GM23338 (cell line): Measurements from ENCODE around the gene RAB30. TPM values are rescaled to one million over a fixed set of nuclear protein-coding genes. Genes with fewer than 3 reads are reported as not detected.

ENCODE experiments used
- ATAC-seq: fragments of 200-7000 bp; cut with Tn5 transposase; 3 replicates; pipeline ENCODE4 v1.9.1; 2020
- DNase-seq: peaks from one replicate; pipeline ENCODE4 v3.0.0-alpha.2; 2015; ENCODE audit warnings: low spot score
- H2AFZ ChIP-seq: fragments of 200-600 bp; sonication (generic); 2 replicates; pipeline ENCODE4 v1.8.0; 2016; ENCODE audit warnings: antibody characterized with exemption, mild to moderate bottlenecking, moderate library complexity
- H3F3A ChIP-seq: fragments of 200-600 bp; sonication (generic); replicated peaks from 2 replicates; pipeline ENCODE4 v1.8.0; 2017; ENCODE audit warnings: antibody characterized with exemption, mixed run types, low read depth
- H3K27ac ChIP-seq: fragments of 200-600 bp; sonication (generic); 2 replicates; pipeline ENCODE4 v1.6.1; 2016; ENCODE audit warnings: low read depth
- H3K27me3 ChIP-seq: fragments of 200-600 bp; sonication (generic); 2 replicates; pipeline ENCODE4 v1.8.0; 2016; ENCODE audit warnings: mild to moderate bottlenecking, mixed run types, moderate library complexity; ENCODE audit not compliant: insufficient read depth
- H3K36me3 ChIP-seq: fragments of 200-600 bp; sonication (generic); 2 replicates; pipeline ENCODE4 v1.8.0; 2016; ENCODE audit warnings: mild to moderate bottlenecking; ENCODE audit not compliant: insufficient read depth
- H3K4me1 ChIP-seq: fragments of 200-600 bp; sonication (generic); 2 replicates; pipeline ENCODE4 v1.8.0; 2016; ENCODE audit warnings: mild to moderate bottlenecking, moderate library complexity; ENCODE audit not compliant: insufficient read depth
- H3K4me2 ChIP-seq: fragments of 200-600 bp; sonication (generic); 2 replicates; pipeline ENCODE4 v1.7.1; 2017; ENCODE audit warnings: mixed run types
- H3K4me3 ChIP-seq: fragments of 200-600 bp; sonication (generic); 2 replicates; pipeline ENCODE4 v1.6.1; 2016; ENCODE audit warnings: mixed run types
- H3K79me2 ChIP-seq: fragments of 200-600 bp; sonication (generic); replicated peaks from 2 replicates; pipeline ENCODE4 v1.8.0; 2017; ENCODE audit warnings: mild to moderate bottlenecking; ENCODE audit not compliant: insufficient read depth
- H3K9me2 ChIP-seq: fragments of 200-600 bp; sonication (generic); 2 replicates; pipeline ENCODE4 v1.8.0; 2017; ENCODE audit not compliant: insufficient read depth
- H4K20me1 ChIP-seq: fragments of 200-600 bp; sonication (generic); replicated peaks from 2 replicates; pipeline ENCODE4 v1.8.0; 2017; ENCODE audit warnings: mild to moderate bottlenecking; ENCODE audit not compliant: insufficient read depth
- H3K27ac Mint-ChIP-seq: 2 replicates; pipeline ENCODE4 v1.8.0; 2020; ENCODE audit warnings: inconsistent platforms, mild to moderate bottlenecking, moderate library complexity, mixed read lengths
- H3K27me3 Mint-ChIP-seq: 3 replicates; pipeline ENCODE4 v1.8.0; 2022; ENCODE audit warnings: low read depth, mild to moderate bottlenecking, moderate library complexity, mixed read lengths, inconsistent platforms; ENCODE audit not compliant: insufficient read depth, poor library complexity
- H3K36me3 Mint-ChIP-seq: 3 replicates; pipeline ENCODE4 v1.8.0; 2021; ENCODE audit warnings: low read depth, mild to moderate bottlenecking, inconsistent platforms, moderate library complexity, mixed read lengths
- H3K4me1 Mint-ChIP-seq: 3 replicates; pipeline ENCODE4 v1.8.0; 2020; ENCODE audit warnings: mild to moderate bottlenecking, inconsistent platforms, mixed read lengths
- H3K4me3 Mint-ChIP-seq: 3 replicates; pipeline ENCODE4 v1.8.0; 2021; ENCODE audit warnings: moderate library complexity, mild to moderate bottlenecking, inconsistent platforms, mixed read lengths
- H3K9me3 Mint-ChIP-seq: 3 replicates; pipeline ENCODE4 v1.8.0; 2020; ENCODE audit warnings: moderate library complexity, mild to moderate bottlenecking, inconsistent platforms, mixed read lengths
- CREB1 ChIP-seq: fragments of 250-450 bp; sonication (Bioruptor Pico); IDR thresholded peaks from 2 replicates; pipeline ENCODE4 v1.5.0; 2020; ENCODE audit warnings: low read depth, mild to moderate bottlenecking, moderate library complexity
- CTCF ChIP-seq, 2 experiments: fragments of 200-600 bp in 1 of 2; sonication (generic) in 1 of 2; conservative IDR thresholded peaks; 2 replicates each; pipeline versions ENCODE4 v1.5.1 to v1.6.1; 2016 to 2017; ENCODE audit warnings: antibody characterized with exemption in 2 of 2, low read depth in 2 of 2, mild to moderate bottlenecking in 2 of 2, moderate library complexity in 1 of 2
- EZH2 ChIP-seq: fragments of 200-600 bp; sonication (generic); IDR thresholded peaks from one replicate; pipeline ENCODE4 v1.8.0; 2017; ENCODE audit warnings: antibody characterized with exemption, mild to moderate bottlenecking, low read depth; ENCODE audit not compliant: unreplicated experiment
- EZH2phosphoT487 ChIP-seq: fragments of 200-600 bp; sonication (generic); IDR thresholded peaks from one replicate; pipeline ENCODE4 v1.8.1; 2018; ENCODE audit warnings: antibody characterized with exemption; ENCODE audit not compliant: unreplicated experiment
- JUNB ChIP-seq: IDR thresholded peaks from one replicate; pipeline ENCODE4 v1.6.1; 2016; ENCODE audit warnings: antibody characterized with exemption; ENCODE audit not compliant: unreplicated experiment
- NANOG ChIP-seq: IDR thresholded peaks from 2 replicates; pipeline ENCODE4 v1.6.1; 2016; ENCODE audit warnings: antibody characterized with exemption, borderline replicate concordance
- POLR2AphosphoS5 ChIP-seq: IDR thresholded peaks from 2 replicates; pipeline ENCODE4 v1.6.1; 2016; ENCODE audit warnings: antibody characterized with exemption, low read depth
- REST ChIP-seq: IDR thresholded peaks from one replicate; pipeline ENCODE4 v1.6.1; 2018; ENCODE audit warnings: antibody characterized with exemption; ENCODE audit not compliant: unreplicated experiment
- STAT1 ChIP-seq: IDR thresholded peaks from one replicate; pipeline ENCODE4 v1.6.1; 2016; ENCODE audit warnings: antibody characterized with exemption; ENCODE audit not compliant: unreplicated experiment
- ZNF114 ChIP-seq: fragments of 250-450 bp; sonication (Bioruptor Pico); IDR thresholded peaks from 2 replicates; pipeline ENCODE4 v1.5.0; 2020; ENCODE audit warnings: mild to moderate bottlenecking, moderate library complexity
- ZNF331 ChIP-seq: fragments of 250-450 bp; sonication (Bioruptor Pico); IDR thresholded peaks from 2 replicates; pipeline ENCODE4 v1.5.0; 2020; ENCODE audit warnings: low read depth, mild to moderate bottlenecking, moderate library complexity
- polyA plus RNA-seq: library from polyadenylated mRNA; unstranded; fragments of >200 nt; fragmentation: Nextera tagmentation; extraction: Ambion mirVana; gene quantifications from 2 replicates; pipeline ENCODE4 v1.2.1, GENCODE V29; 2016
- total RNA-seq: library from RNA; depleted of rRNA; stranded (reverse); fragments of >200 nt; shearing (Covaris generic); gene quantifications from 2 replicates; pipeline ENCODE4 v1.2.3, GENCODE V29; 2014
- TF ChIP-seq, protein P1 (sequence below): IDR thresholded peaks from 2 replicates; pipeline ENCODE4 v1.6.1; 2016; ENCODE audit warnings: antibody characterized with exemption
- TF ChIP-seq, protein P2 (sequence below): fragments of 250-450 bp; sonication (Bioruptor Pico); IDR thresholded peaks from 2 replicates; pipeline ENCODE4 v1.5.0; 2020; ENCODE audit warnings: mild to moderate bottlenecking, moderate library complexity

Gene RAB30
- total and polyA plus RNA-seq, 2 experiments from 2014 or later: 3.3 to 6.6 TPM

DNA sequence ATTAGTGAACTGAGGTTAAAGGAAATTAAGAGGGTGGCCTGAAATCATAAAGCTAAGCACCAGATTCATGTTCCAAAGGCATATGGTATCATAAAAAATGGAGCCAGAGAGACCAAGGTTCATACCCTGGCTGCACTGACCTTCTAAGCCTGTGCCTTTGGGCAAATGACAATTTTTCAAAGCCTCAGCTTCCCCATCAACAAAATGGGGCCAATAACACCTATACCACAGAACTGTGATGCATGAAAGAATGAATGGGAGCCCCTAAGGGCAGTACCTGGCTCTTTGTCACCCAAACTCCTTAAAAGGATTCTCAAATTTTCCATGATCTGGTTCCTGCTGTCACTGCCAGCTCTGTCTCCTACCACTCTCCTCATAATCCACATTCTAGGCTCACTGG is 72.5 kb downstream of the RAB30 start:
- no peaks in the 10 kb centered on the region for H3K79me2 ChIP-seq
- no peaks in the 10 kb centered on the region for H3K36me3 Mint-ChIP-seq
- H3K27me3 Mint-ChIP-seq: peaks cover 4% of the 10 kb centered on the region
- no peak for ATAC-seq
- no peaks in the 10 kb centered on the region; the same call in 1 of the 2 replicates for H3K4me1 ChIP-seq
- H3K4me3 ChIP-seq: no peak overlapping the region
- no peak overlapping the region for H3K27ac ChIP-seq
- H3K4me1 Mint-ChIP-seq: peaks cover 12% of the 10 kb centered on the region
- TF ChIP-seq EZH2phosphoT487 (no peak), NANOG (no peak), POLR2AphosphoS5 (no peak), ZNF114 (CRISPR knock-in tag) (no peak), ZNF331 (CRISPR knock-in tag) (no peak), REST (no peak), CTCF (conservative IDR thresholded peaks at IDR 0.05; ENCODE audit: low read depth in 2 of 2) (no peak), STAT1 (no peak), JUNB (no peak), EZH2 (no peak), CREB1 (CRISPR knock-in tag) (no peak)
- TF ChIP-seq, protein P1, sequence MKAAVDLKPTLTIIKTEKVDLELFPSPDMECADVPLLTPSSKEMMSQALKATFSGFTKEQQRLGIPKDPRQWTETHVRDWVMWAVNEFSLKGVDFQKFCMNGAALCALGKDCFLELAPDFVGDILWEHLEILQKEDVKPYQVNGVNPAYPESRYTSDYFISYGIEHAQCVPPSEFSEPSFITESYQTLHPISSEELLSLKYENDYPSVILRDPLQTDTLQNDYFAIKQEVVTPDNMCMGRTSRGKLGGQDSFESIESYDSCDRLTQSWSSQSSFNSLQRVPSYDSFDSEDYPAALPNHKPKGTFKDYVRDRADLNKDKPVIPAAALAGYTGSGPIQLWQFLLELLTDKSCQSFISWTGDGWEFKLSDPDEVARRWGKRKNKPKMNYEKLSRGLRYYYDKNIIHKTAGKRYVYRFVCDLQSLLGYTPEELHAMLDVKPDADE: no peak
- TF ChIP-seq, protein P2, sequence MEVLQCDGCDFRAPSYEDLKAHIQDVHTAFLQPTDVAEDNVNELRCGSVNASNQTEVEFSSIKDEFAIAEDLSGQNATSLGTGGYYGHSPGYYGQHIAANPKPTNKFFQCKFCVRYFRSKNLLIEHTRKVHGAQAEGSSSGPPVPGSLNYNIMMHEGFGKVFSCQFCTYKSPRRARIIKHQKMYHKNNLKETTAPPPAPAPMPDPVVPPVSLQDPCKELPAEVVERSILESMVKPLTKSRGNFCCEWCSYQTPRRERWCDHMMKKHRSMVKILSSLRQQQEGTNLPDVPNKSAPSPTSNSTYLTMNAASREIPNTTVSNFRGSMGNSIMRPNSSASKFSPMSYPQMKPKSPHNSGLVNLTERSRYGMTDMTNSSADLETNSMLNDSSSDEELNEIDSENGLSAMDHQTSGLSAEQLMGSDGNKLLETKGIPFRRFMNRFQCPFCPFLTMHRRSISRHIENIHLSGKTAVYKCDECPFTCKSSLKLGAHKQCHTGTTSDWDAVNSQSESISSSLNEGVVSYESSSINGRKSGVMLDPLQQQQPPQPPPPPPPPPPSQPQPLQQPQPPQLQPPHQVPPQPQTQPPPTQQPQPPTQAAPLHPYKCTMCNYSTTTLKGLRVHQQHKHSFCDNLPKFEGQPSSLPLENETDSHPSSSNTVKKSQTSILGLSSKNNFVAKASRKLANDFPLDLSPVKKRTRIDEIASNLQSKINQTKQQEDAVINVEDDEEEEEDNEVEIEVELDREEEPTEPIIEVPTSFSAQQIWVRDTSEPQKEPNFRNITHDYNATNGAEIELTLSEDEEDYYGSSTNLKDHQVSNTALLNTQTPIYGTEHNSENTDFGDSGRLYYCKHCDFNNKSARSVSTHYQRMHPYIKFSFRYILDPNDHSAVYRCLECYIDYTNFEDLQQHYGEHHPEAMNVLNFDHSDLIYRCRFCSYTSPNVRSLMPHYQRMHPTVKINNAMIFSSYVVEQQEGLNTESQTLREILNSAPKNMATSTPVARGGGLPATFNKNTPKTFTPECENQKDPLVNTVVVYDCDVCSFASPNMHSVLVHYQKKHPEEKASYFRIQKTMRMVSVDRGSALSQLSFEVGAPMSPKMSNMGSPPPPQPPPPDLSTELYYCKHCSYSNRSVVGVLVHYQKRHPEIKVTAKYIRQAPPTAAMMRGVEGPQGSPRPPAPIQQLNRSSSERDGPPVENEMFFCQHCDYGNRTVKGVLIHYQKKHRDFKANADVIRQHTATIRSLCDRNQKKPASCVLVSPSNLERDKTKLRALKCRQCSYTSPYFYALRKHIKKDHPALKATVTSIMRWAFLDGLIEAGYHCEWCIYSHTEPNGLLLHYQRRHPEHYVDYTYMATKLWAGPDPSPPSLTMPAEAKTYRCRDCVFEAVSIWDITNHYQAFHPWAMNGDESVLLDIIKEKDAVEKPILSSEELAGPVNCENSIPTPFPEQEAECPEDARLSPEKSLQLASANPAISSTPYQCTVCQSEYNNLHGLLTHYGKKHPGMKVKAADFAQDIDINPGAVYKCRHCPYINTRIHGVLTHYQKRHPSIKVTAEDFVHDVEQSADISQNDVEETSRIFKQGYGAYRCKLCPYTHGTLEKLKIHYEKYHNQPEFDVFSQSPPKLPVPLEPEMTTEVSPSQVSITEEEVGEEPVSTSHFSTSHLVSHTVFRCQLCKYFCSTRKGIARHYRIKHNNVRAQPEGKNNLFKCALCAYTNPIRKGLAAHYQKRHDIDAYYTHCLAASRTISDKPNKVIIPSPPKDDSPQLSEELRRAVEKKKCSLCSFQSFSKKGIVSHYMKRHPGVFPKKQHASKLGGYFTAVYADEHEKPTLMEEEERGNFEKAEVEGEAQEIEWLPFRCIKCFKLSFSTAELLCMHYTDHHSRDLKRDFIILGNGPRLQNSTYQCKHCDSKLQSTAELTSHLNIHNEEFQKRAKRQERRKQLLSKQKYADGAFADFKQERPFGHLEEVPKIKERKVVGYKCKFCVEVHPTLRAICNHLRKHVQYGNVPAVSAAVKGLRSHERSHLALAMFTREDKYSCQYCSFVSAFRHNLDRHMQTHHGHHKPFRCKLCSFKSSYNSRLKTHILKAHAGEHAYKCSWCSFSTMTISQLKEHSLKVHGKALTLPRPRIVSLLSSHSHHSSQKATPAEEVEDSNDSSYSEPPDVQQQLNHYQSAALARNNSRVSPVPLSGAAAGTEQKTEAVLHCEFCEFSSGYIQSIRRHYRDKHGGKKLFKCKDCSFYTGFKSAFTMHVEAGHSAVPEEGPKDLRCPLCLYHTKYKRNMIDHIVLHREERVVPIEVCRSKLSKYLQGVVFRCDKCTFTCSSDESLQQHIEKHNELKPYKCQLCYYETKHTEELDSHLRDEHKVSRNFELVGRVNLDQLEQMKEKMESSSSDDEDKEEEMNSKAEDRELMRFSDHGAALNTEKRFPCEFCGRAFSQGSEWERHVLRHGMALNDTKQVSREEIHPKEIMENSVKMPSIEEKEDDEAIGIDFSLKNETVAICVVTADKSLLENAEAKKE (CRISPR knock-in tag): no peak
- no peak for DNase-seq
- no peak overlapping the region for H3K4me3 Mint-ChIP-seq
- no peaks in the 10 kb centered on the region for H3K36me3 ChIP-seq
- no peak overlapping the region for H3K27ac Mint-ChIP-seq
- H2AFZ ChIP-seq: no peak overlapping the region
- no peak overlapping the region for H3K4me2 ChIP-seq
- H3K9me2 ChIP-seq: no peaks in the 10 kb centered on the region
- no peaks in the 10 kb centered on the region for H3F3A ChIP-seq
- no peaks in the 10 kb centered on the region for H3K9me3 Mint-ChIP-seq
- no peaks in the 10 kb centered on the region; the same call in 1 of the 2 replicates for H4K20me1 ChIP-seq
- H3K27me3 ChIP-seq: no peaks in the 10 kb centered on the region
